Measurements from ENCODE around the gene ZFYVE9. TPM values are rescaled to one million over a fixed set of nuclear protein-coding genes. Genes with fewer than 3 reads are reported as not detected.

Gene ZFYVE9
- total RNA-seq, 1 experiment from 2014 or later: 19.6 TPM

DNA sequence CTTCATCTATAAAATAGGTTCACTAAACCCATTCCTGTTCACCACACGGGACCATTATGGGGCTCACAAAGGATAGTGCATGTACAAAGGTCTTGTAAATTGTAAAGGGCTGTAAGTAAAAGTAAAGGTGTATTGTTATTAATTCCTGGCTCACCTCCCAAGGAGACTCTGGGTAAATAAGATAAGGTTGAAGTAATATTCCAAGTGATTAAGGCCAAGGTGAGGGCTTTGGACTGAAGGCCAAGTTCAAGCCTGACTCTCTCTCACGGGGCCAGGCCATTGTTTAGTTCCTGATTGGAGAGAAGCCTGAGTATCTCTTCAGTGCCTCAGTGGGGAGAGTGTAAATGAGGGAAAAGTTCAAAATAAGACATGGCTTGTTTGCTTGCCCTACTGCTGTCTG lies 19.5 kb upstream of the ZFYVE9 start:
- POLR2A ChIA-PET: no interaction called here
- ATAC-seq (no peak; the same call in 1 of the 2 replicates), DNase-seq (ENCODE audit: low spot score) (no peak)
- Mint-ChIP-seq H3K27ac (no peak overlapping the region), H3K4me1 (peaks cover 23% of the 10 kb centered on the region), H3K4me3 (no peak overlapping the region), H3K27me3 (ENCODE audit: low read depth) (no peaks in the 10 kb centered on the region), H3K36me3 (no peaks in the 10 kb centered on the region), H3K9me3 (no peaks in the 10 kb centered on the region)
- CTCF ChIA-PET: interaction anchor here (0.9 kb wide), 1 partner anchor 226 kb away, joined by 3 read pairs; no protein-coding TSS in a partner anchor
- TF ChIP-seq ETV6 (CRISPR knock-in tag; IDR thresholded peaks at IDR 0.05) (no peak), USF1 (CRISPR knock-in tag; IDR thresholded peaks at IDR 0.05) (no peak), MYBL2 (CRISPR knock-in tag; IDR thresholded peaks at IDR 0.05) (no peak), ZBTB21 (CRISPR knock-in tag; IDR thresholded peaks at IDR 0.05; ENCODE audit: borderline replicate concordance) (no peak), FOXJ3 (CRISPR knock-in tag; IDR thresholded peaks at IDR 0.05; ENCODE audit: borderline replicate concordance) (no peak), KAT7 (CRISPR knock-in tag; IDR thresholded peaks at IDR 0.05; ENCODE audit: borderline replicate concordance) (no peak), E2F1 (CRISPR knock-in tag; IDR thresholded peaks at IDR 0.05) (no peak), TEAD1 (CRISPR knock-in tag; IDR thresholded peaks at IDR 0.05) (no peak), NR1H2 (CRISPR knock-in tag; IDR thresholded peaks at IDR 0.05) (no peak)
- TF ChIP-seq, protein P1, sequence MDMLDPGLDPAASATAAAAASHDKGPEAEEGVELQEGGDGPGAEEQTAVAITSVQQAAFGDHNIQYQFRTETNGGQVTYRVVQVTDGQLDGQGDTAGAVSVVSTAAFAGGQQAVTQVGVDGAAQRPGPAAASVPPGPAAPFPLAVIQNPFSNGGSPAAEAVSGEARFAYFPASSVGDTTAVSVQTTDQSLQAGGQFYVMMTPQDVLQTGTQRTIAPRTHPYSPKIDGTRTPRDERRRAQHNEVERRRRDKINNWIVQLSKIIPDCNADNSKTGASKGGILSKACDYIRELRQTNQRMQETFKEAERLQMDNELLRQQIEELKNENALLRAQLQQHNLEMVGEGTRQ (CRISPR knock-in tag; IDR thresholded peaks at IDR 0.05): no peak

- Mint-ChIP-seq H3K27me3 (ENCODE audit: low read depth) (0 out of 2 replicates have a peak, but pooled peaks cover 3% of the 10 kb centered on the region), H3K4me1 (peaks cover 20% of the 10 kb centered on the region), H3K4me3 (no peak overlapping the region), H3K9me3 (no peaks in the 10 kb centered on the region), H3K36me3 (no peaks in the 10 kb centered on the region), H3K27ac (no peak overlapping the region)
- DNase-seq (ENCODE audit: low spot score) (no peak), ATAC-seq (no peak)
- no peak for TF ChIP-seq ZSCAN18 (CRISPR knock-in tag; IDR thresholded peaks at IDR 0.05)
- POLR2A ChIA-PET: no interaction called here
- CTCF ChIA-PET: interaction anchor here (2.0 kb wide), 1 partner anchor 225 kb away, joined by 8 read pairs; no protein-coding TSS in a partner anchor
Observed at GRCh38 chr1:52123622-52124021, 18.3 kb upstream of the ZFYVE9 start.

DNA sequence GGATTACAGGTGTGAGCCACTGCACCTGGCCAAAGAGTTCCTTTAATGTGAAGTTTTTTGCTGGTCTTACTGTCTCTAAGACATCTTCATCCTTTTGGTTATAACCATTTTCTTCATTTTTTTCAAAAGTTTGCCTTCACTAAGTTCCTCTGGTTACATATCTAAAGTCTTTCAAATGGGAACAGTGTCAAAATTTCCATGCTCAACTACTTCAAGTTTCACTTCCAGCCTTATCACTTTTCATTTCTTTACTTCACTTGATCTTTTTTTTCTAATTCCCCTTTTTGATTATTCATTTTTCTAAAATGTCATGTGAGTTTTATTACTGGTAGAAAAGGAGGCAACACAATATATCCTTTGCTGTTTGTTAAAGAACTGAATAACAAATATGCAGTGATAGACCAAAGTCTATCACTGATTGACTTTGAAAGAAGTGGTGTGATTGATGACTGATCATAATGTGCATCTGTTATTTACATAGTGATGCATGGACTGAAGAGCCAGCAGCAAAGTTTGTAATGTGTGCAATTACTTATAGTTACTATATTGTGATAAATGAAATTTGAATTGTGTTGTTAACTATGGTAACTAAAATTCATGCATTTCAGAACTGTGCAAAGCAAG lies 16.0 kb upstream of the ZFYVE9 start:
- peaks cover 7% of the 10 kb centered on the region; the same call in 1 of the 2 replicates for H3K27me3 Mint-ChIP-seq (ENCODE audit: low read depth)
- ChIA-PET POLR2A (no interaction called here), CTCF (interaction anchor here (2.5 kb wide), 1 partner anchor 222 kb away, joined by 34 read pairs; no protein-coding TSS in a partner anchor)
- H3K27ac Mint-ChIP-seq: no peak overlapping the region
- ATAC-seq (no peak), DNase-seq (ENCODE audit: low spot score) (no peak)
- no peaks in the 10 kb centered on the region for H3K9me3 Mint-ChIP-seq
- no peaks in the 10 kb centered on the region for H3K36me3 Mint-ChIP-seq
- H3K4me3 Mint-ChIP-seq: no peak overlapping the region
- H3K4me1 Mint-ChIP-seq: no peaks in the 10 kb centered on the region
- no peak for TF ChIP-seq JAZF1 (CRISPR knock-in tag; IDR thresholded peaks at IDR 0.05)
- TF ChIP-seq ESRRA (CRISPR knock-in tag; IDR thresholded peaks at IDR 0.05; ENCODE audit: borderline replicate concordance): no peak
- TF ChIP-seq ZNF263 (CRISPR knock-in tag; IDR thresholded peaks at IDR 0.05; ENCODE audit: low read depth): no peak
- no peak for TF ChIP-seq NFYB (CRISPR knock-in tag; conservative IDR thresholded peaks at IDR 0.05; ENCODE audit: low read depth)
- no peak for TF ChIP-seq RELA (CRISPR knock-in tag; IDR thresholded peaks at IDR 0.05; ENCODE audit: borderline replicate concordance)
- no peak for TF ChIP-seq TCF7 (CRISPR knock-in tag; IDR thresholded peaks at IDR 0.05; ENCODE audit: low read depth)
- no peak for TF ChIP-seq ZNF121 (CRISPR knock-in tag; IDR thresholded peaks at IDR 0.05)
- TF ChIP-seq NFE2L1 (CRISPR knock-in tag; IDR thresholded peaks at IDR 0.05): no peak
- TF ChIP-seq CREB1 (CRISPR knock-in tag; IDR thresholded peaks at IDR 0.05): no peak
- TF ChIP-seq ATF6 (CRISPR knock-in tag; IDR thresholded peaks at IDR 0.05): no peak
- TF ChIP-seq STAT6 (CRISPR knock-in tag; conservative IDR thresholded peaks at IDR 0.05; ENCODE audit: low read depth): no peak
- TF ChIP-seq SP1 (CRISPR knock-in tag; conservative IDR thresholded peaks at IDR 0.05): no peak
- TF ChIP-seq ATF3 (CRISPR knock-in tag; conservative IDR thresholded peaks at IDR 0.05): no peak

Data from WTC11 (cell line).